Head of caudate nucleus (tissue), 42 donors: ENCODE measurements around the gene PCDHB8.
"Not testable (repeated sequence)": the region's sequence is repeated elsewhere in the genome, so short reads cannot be mapped to it uniquely, and the experiment has no call there.

ENCODE experiments used
- DNase-seq, 42 donors: peaks; one replicate each; pipeline versions ENCODE4 v3.0.0 to v3.0.0-alpha.2; 2020 to 2021; ENCODE audit warnings: mixed read lengths in 7 of 42
- intact Hi-C: fragments of 100-400 bp; cut with DNase I; formaldehyde crosslinking; loops from one replicate; pipeline ENCODE4 v1.15.0; 2022

PCDHB8 gene

DNA sequence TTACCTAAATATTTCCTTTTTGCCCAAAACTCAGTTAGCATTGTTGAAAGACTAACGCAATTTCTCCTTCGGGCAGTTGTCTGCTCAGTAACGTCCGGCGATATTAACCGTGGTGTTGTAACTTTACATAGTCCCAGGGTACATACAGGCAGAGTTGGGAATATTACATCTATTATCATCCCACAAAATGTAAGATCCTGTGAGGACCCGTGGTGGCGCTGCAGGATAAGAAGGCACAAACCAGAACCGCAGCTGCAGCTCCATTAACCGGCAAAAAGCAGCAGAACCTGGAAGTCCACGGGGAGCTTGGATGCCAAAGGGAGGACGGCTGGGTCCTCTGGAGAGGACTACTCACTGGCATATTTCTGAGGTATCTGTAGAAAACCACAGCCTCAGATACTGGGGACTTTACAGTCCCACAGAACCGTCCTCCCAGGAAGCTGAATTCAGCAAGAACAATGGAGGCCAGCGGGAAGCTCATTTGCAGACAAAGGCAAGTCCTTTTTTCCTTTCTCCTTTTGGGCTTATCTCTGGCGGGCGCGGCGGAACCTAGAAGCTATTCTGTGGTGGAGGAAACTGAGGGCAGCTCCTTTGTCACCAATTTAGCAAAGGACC lies at the start of gene PCDHB8:
Gene PCDHB8, plus strand, starts transcription at position 214 of the 615 bp plus-strand sequence. Its CDS starts 245 bp downstream, at position 459.
- intact Hi-C loops = not testable (repeated sequence)
- peak in 5 of 42 donors; percentile 14 to 40 (median 24) for DNase-seq

DNA sequence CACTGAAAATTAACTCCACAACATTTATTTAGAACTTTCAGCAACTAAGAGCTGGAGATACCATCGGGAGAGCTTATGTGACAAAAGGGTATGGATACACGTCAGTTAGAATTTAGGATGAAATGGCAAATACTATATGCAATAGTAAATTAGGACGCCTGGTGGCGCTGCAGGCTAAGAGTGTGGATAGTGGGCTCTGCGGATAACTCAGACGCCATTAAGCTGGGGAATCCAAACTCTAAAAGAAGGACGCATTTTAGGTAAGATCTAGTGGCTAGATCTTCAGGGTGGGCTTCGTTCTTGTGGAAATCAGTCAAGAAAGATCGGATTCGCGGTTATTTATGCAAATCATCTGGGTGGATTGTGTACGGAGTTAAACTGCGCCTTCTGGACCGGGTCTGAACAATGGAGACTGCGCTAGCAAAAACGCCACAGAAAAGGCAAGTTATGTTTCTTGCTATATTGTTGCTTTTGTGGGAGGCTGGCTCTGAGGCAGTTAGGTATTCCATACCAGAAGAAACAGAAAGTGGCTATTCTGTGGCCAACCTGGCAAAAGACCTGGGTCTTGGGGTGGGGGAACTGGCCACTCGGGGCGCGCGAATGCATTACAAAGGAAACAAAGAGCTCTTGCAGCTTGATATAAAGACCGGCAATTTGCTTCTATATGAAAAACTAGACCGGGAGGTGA lies 42.4 kb upstream of the PCDHB8 start, which contains the start of gene PCDHB5:
Gene PCDHB5, plus strand, starts transcription at position 177 of the 688 bp plus-strand sequence. Its CDS starts 229 bp downstream, at position 406.
- DNase-seq = peak in 18 of 42 donors; percentile 12 to 76 (median 36)
- intact Hi-C loops = no loop called here

DNA sequence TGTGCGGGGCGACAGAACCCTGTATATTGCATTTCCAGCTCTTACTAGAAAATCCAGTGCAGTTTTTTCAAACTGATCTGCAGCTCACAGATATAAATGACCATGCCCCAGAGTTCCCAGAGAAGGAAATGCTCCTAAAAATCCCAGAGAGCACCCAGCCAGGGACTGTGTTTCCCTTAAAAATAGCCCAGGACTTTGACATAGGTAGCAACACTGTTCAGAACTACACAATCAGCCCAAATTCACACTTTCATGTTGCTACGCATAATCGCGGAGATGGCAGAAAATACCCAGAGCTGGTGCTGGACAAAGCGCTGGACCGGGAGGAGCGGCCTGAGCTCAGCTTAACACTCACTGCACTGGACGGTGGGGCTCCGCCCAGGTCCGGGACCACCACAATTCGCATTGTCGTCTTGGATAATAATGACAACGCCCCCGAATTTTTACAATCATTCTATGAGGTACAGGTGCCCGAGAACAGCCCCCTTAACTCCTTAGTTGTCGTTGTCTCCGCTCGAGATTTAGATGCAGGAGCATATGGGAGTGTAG lies 41.8 kb upstream of the PCDHB8 start:
- DNase-seq = no peak

DNA sequence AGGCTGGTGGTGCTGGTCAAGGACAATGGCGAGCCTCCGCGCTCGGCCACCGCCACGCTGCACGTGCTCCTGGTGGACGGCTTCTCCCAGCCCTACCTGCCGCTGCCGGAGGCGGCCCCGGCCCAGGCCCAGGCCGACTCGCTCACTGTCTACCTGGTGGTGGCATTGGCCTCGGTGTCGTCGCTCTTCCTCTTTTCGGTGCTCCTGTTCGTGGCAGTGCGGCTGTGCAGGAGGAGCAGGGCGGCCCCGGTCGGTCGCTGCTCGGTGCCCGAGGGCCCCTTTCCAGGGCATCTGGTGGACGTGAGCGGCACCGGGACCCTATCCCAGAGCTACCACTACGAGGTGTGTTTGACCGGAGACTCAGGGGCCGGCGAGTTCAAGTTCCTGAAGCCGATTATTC lies 40.2 kb upstream of the PCDHB8 start:
- DNase-seq, intact Hi-C loops: not testable (repeated sequence)

More for the DNA sequence above, 41.8 kb upstream of the PCDHB8 start:
- intact Hi-C loops = no loop called here

DNA sequence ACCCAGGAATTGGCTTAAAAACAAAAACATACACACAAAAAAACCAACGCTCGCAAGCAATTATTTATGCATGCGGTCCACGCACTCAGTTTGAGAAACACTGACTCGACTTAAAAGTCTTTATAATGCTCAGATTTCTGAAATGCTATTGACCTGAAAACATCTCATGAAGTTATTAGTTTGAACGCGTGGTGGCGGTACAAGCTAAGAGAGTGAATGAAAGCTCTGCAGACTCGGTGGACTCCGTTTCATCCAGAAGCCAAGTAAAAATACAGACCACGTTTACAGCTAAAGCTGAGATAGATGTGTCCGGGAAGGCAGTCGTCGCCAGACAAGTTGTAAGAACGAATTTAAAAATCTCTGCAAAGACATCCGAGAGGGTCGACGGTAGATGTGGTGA lies 27.8 kb upstream of the PCDHB8 start, which contains the start of gene PCDHB6:
Gene PCDHB6, plus strand, starts transcription at position 246 of the 400 bp plus-strand sequence. CDS start 201 bp downstream, outside the sequence.
- peak in 7 of 42 donors; percentile 10 to 62 (median 15) for DNase-seq
- intact Hi-C loops = no loop called here

DNA sequence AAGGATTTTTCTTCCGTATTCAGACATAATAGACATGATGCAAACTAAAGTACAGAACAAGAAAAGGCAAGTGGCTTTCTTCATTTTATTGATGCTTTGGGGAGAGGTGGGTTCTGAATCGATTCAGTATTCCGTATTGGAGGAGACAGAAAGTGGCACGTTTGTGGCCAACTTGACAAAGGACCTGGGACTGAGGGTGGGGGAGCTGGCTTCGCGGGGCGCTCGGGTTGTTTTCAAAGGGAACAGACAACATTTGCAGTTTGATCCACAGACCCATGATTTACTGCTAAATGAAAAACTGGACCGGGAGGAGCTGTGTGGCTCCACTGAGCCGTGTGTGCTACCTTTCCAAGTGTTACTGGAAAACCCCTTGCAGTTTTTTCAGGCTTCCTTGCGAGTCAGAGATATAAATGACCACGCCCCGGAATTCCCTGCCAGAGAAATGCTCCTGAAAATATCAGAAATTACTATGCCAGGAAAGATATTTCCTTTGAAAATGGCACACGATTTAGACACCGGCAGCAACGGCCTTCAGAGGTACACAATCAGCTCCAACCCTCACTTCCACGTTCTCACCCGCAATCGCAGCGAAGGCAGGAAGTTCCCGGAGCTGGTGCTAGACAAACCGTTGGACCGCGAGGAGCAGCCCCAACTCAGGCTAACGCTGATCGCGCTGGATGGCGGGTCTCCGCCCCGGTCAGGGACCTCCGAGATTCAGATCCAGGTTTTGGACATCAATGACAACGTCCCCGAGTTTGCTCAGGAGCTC lies 27.2 kb upstream of the PCDHB8 start:
- no peak for DNase-seq
- intact Hi-C loops = no loop called here

DNA sequence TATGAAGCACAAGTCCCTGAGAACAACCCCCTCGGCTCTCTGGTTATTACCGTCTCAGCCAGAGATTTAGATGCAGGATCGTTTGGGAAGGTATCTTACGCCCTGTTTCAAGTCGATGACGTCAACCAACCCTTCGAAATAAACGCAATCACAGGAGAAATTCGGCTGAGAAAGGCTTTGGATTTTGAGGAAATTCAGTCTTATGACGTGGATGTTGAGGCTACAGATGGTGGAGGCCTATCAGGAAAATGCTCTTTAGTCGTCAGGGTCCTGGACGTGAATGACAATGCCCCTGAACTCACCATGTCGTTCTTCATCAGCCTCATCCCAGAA lies 26.6 kb upstream of the PCDHB8 start:
- intact Hi-C loops = no loop called here
- DNase-seq = no peak

DNA sequence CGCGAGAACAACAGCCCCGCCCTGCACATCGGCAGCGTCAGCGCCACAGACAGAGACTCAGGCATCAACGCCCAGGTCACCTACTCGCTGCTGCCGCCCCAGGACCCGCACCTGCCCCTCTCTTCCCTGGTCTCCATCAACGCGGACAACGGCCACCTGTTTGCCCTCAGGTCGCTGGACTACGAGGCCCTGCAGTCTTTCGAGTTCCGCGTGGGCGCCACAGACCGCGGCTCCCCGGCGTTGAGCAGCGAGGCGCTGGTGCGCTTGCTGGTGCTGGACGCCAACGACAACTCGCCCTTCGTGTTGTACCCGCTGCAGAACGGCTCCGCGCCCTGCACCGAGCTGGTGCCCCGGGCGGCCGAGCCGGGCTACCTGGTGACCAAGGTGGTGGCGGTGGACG lies 26.0 kb upstream of the PCDHB8 start:
- DNase-seq, intact Hi-C loops: not testable (repeated sequence)

DNA sequence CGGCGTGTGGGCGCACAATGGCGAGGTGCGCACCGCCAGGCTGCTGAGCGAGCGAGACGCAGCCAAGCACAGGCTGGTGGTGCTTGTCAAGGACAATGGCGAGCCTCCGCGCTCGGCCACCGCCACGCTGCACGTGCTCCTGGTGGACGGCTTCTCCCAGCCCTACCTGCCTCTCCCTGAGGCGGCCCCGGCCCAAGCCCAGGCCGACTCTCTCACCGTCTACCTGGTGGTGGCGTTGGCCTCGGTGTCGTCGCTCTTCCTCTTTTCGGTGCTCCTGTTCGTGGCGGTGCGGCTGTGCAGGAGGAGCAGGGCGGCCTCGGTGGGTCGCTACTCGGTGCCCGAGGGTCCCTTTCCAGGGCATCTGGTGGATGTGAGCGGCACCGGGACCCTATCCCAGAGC lies 25.5 kb upstream of the PCDHB8 start:
- DNase-seq, intact Hi-C loops: not testable (repeated sequence)

DNA sequence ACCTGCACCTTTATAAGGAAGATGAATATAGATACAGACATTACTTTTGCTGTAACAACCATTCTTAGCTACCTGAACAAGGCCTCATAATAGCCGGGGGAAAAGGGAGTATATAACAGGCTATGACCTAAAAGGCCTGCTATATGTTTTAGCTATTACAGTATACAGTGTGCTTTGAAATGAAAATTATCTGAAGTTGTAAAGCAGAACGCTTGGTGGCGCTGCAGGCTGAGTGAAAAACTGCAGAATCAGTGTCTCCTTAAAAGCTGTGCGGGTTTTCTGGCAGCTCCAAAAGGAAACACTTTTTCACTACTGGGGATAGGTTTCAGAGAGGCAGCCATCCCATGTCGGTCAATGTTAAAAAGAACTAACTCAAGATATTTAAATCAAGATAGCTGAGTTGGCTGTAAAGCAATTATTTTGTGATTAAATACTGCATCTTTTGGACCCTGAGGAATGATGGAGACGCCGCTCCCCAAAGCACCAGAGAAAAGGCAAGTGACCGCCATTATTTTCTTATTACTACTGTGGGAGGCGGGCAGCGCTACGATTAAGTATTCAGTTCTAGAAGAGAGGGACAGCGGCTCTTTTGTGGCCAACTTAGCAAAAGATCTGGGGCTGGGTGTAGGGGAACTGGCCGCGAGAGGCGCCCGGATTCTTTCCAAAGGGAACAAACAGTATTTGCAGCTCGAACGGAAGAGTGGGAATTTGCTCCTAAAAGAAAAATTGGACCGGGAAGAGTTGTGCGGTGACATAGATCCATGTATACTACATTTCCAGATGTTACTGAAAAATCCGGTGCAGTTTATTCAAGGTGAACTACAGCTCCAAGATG lies 21.8 kb upstream of the PCDHB8 start:
- intact Hi-C loops = no loop called here
- peak in 3 of 42 donors; percentile 7 to 53 (median 12) for DNase-seq

DNA sequence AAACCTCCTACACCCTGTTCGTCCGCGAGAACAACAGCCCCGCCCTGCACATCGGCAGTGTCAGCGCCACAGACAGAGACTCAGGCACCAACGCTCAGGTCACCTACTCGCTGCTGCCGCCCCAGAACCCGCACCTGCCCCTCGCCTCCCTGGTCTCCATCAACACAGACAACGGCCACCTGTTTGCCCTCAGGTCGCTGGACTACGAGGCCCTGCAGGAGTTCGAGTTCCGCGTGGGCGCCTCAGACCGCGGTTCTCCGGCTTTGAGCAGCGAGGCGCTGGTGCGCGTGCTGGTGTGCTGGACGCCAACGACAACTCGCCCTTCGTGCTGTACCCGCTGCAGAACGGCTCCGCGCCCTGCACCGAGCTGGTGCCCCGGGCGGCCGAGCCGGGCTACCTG lies 20.2 kb upstream of the PCDHB8 start:
- DNase-seq, intact Hi-C loops: not testable (repeated sequence)

DNA sequence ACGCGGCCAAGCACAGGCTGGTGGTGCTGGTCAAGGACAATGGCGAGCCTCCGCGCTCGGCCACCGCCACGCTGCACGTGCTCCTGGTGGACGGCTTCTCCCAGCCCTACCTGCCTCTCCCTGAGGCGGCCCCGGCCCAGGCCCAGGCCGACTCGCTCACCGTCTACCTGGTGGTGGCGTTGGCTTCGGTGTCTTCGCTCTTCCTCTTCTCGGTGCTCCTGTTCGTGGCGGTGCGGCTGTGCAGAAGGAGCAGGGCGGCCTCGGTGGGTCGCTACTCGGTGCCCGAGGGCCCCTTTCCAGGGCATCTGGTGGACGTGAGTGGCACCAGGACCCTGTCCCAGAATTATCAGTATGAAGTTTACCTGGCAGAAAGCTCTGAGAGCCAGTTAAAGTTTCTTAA lies 19.7 kb upstream of the PCDHB8 start:
- DNase-seq, intact Hi-C loops: not testable (repeated sequence)

DNA sequence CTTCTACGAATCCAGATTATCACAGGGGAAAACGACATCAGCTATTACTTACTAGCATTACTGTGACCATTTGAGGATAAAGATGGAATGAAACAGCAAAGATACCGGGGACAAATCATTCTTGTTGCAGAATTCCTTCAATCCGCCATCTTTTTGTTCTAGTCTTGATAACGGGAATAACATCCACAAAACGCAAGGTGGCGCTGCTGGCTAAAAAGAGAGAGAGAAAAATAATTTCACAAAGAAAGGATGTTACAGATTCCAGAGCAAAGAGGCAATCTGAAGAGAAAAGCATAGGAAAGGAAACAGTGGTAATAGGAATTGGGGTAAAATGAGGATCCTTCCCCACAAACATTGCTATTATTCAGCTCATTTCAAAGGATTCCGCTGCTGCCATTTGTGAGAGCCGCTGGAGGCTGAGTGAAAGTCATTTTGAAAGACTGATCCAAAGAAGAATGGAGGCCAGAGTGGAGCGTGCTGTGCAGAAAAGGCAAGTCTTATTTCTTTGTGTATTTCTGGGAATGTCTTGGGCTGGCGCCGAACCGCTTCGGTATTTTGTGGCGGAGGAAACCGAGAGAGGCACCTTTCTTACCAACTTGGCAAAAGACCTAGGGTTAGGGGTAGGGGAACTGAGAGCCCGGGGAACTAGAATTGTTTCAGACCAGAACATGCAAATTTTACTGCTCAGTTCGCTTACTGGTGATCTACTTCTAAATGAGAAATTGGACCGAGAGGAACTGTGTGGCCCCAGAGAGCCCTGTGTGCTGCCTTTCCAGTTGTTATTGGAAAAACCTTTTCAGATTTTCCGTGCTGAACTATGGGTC lies 5.0 kb upstream of the PCDHB8 start, which contains the start of gene PCDHB7:
Gene PCDHB7, plus strand, starts transcription at position 264 of the 824 bp plus-strand sequence. Its CDS starts 192 bp downstream, at position 456.
- intact Hi-C loops = no loop called here
- DNase-seq = peak in 25 of 42 donors; percentile 17 to 83 (median 44)

DNA sequence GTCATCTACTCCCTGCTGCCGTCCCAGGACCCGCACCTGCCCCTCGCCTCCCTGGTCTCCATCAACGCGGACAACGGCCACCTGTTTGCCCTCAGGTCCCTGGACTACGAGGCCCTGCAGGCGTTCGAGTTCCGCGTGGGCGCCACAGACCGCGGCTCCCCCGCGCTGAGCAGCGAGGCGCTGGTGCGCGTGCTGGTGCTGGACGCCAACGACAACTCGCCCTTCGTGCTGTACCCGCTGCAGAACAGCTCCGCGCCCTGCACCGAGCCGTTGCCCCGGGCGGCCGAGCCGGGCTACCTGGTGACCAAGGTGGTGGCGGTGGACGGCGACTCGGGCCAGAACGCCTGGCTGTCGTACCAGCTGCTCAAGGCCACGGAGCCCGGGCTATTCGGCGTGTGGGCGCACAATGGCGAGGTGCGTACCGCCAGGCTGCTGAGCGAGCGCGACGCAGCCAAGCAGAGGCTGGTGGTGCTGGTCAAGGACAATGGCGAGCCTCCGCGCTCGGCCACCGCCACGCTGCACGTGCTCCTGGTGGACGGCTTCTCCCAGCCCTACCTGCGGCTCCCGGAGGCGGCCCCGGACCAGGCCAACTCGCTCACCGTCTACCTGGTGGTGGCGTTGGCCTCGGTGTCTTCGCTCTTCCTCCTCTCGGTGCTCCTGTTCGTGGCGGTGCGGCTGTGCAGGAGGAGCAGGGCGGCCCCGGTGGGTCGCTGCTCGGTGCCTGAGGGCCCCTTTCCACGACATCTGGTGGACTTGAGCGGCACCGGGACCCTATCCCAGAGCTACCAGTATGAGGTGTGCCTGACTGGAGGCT lies 3.1 kb upstream of the PCDHB8 start:
- DNase-seq, intact Hi-C loops: not testable (repeated sequence)

DNA sequence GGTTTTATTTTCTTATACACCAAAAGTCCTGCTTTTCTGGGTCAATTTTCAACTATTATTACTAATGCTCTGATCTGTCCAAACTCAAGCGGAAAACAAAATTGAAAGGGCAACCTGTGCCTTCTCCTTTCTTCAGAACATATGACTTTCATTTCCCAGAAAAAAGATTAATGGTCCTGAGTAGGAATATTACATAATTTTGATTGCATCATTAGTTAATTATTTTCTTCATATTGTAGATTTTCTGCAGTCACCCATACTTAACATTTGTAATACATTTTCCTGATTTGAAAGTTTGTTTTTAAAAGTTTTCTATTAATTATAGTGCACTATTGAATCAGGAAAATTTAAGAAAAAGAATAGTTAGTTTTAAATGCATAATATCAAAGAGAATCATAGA lies 1.7 kb upstream of the PCDHB8 start:
- no peak for DNase-seq
- intact Hi-C loops = no loop called here

DNA sequence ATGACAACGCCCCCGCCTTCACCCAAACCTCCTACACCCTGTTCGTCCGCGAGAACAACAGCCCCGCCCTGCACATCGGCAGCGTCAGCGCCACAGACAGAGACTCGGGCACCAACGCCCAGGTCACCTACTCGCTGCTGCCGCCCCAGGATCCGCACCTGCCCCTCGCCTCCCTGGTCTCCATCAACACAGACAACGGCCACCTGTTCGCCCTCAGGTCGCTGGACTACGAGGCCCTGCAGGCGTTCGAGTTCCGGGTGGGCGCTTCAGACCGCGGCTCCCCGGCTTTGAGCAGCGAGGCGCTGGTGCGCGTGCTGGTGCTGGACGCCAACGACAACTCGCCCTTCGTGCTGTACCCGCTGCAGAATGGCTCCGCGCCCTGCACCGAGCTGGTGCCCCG lies 1.8 kb downstream of the PCDHB8 start:
- DNase-seq, intact Hi-C loops: not testable (repeated sequence)

DNA sequence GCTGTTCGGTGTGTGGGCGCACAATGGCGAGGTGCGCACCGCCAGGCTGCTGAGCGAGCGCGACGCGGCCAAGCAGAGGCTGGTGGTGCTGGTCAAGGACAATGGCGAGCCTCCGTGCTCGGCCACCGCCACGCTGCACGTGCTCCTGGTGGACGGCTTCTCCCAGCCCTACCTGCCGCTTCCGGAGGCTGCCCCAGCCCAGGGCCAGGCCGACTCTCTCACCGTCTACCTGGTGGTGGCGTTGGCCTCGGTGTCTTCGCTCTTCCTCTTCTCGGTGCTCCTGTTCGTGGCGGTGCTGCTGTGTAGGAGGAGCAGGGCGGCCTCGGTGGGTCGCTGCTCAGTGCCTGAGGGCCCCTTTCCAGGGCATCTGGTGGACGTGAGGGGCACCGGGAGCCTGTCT lies 2.3 kb downstream of the PCDHB8 start:
- not testable (repeated sequence) for DNase-seq
- intact Hi-C loops = loop anchor here (10.0 kb wide), 1 partner anchor 385 kb away; no protein-coding TSS in a partner anchor
